Muscle of arm (tissue), 14 donors: ENCODE data around the gene MEIS3. TPM values are rescaled to one million over a fixed set of nuclear protein-coding genes. Genes with fewer than 3 reads are reported as not detected.

Experiments used
- DNase-seq: peaks from one replicate; pipeline ENCODE4 v3.0.0-alpha.2; 2013
- long read RNA-seq, 11 donors: transcript quantifications; one replicate each; lab custom pipeline, GENCODE V29; 2026
- polyA plus RNA-seq, 12 donors: library from polyadenylated mRNA; unstranded; fragments of 120-200 nt; gene quantifications; one replicate each; pipeline ENCODE4 v1.2.1, GENCODE V29; 2013; ENCODE audit not compliant: insufficient read length in 12 of 12

Gene MEIS3
- polyA plus RNA-seq, result 10 to 100 TPM in 2 of 12 donors, 1 to 10 TPM in 8, not detected in 2; 5.1 to 17.8 (median 7.8) TPM
- long read RNA-seq, donor 1, partial matches to known transcripts, result 0 of 7 reads
- long read RNA-seq, donor 1, other reads (novel, unspliced or antisense), result 0 of 7 reads
- long read RNA-seq, donor 2, result 0 reads
- long read RNA-seq, donor 3, result 0 reads
- long read RNA-seq, donor 4, partial matches to known transcripts, result 0 of 1 reads
- long read RNA-seq, donor 4, other reads (novel, unspliced or antisense), result 0 of 1 reads
- long read RNA-seq, donor 5, partial matches to known transcripts, result 0 of 2 reads
- long read RNA-seq, donor 5, other reads (novel, unspliced or antisense), result 0 of 2 reads
- long read RNA-seq, donor 6, result 0 reads
- long read RNA-seq, donor 7, partial matches to known transcripts, result 0 of 1 reads
- long read RNA-seq, donor 7, other reads (novel, unspliced or antisense), result 0 of 1 reads
- long read RNA-seq, donor 8, partial matches to known transcripts, result 0 of 1 reads
- long read RNA-seq, donor 8, other reads (novel, unspliced or antisense), result 0 of 1 reads
- long read RNA-seq, donor 9, partial matches to known transcripts, result 0 of 2 reads
- long read RNA-seq, donor 9, other reads (novel, unspliced or antisense), result 0 of 2 reads
- long read RNA-seq, donor 10, partial matches to known transcripts, result 0 of 1 reads
- long read RNA-seq, donor 10, other reads (novel, unspliced or antisense), result 0 of 1 reads
- long read RNA-seq, donor 11, partial matches to known transcripts, result 0 of 3 reads
- long read RNA-seq, donor 11, other reads (novel, unspliced or antisense), result 0 of 3 reads

DNA sequence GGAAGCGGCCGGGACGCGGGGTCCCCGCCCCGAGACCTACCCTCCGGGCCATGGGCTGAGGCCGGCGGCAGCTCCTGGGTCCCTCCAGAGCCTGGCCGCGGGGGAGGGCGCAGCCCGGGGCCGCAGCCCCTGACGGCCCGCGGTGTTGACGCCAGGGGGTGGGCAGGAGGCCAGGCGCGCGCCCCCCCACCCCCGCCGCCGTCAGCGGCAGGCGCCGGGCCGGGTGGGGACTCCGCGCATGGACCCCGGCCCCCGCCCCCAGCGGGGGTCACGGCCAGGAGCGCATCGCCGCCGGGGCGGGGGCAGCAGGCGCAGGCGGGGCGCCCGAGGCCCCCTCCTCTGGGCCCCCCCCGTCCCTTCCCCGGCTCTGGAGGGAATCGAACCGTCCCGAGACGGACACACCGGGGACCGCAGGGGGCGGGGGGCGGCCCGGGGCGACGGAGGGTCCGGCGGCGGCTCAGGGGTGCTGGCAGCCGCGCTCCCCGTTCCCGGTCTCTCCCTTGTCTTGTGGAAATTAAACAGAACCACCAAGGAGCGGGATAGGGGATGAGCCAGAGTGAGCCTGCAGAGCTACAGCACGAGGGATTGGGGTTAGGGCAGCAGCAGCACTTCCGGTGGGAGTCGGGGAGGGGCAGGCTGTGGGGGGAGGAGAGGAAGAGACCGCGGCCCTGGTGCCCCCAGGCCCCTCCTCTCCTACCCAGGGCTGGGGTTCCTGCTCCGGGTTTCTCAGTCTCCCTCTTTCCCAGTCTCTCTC is at the start of gene MEIS3:
MEIS3 (minus strand) TSS at position 498 of the 754 bp plus-strand sequence; CDS start at position 52, 446 bp downstream.
- no peak for DNase-seq

DNA sequence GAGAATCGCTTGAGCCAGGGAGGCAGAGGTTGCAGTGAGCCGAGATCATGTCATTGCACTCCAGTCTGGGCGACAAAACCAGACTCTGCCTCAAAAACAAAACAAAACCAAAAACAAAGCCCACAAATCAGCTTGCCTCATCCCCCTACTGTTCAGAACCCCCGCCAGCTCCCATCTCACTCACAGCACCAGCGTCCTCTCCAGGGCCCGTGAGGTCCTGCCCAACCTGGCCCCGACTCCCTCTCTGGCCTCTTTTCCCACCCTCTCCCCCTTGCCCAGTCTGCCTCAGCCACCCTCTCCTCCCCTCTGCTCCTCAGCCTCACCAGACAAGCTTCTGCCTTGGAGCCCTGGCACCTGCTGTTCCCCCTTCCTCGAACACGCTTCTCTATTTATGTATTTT is 48.6 kb upstream of the MEIS3 start:
- no peak for DNase-seq

DNA sequence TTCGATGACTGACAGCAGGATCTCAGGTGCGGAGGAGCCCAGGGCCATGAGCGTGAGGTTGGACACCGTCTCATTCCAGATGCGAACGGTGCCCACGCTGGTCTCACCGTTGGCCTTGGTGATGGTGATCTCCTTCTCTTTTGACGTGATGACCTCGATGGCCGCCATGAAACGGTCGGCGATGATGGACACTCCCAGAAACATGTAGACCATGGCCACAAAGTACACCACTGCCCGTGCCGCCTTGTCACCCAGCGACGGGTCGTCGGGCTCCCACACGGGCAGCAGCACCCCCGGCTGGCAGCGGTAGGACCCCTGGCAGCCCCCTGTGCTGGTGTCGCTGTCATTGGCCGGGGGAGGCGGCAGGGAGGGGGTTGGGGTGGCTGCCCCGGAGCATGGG is 46.6 kb upstream of the MEIS3 start:
- DNase-seq, result no peak

DNA sequence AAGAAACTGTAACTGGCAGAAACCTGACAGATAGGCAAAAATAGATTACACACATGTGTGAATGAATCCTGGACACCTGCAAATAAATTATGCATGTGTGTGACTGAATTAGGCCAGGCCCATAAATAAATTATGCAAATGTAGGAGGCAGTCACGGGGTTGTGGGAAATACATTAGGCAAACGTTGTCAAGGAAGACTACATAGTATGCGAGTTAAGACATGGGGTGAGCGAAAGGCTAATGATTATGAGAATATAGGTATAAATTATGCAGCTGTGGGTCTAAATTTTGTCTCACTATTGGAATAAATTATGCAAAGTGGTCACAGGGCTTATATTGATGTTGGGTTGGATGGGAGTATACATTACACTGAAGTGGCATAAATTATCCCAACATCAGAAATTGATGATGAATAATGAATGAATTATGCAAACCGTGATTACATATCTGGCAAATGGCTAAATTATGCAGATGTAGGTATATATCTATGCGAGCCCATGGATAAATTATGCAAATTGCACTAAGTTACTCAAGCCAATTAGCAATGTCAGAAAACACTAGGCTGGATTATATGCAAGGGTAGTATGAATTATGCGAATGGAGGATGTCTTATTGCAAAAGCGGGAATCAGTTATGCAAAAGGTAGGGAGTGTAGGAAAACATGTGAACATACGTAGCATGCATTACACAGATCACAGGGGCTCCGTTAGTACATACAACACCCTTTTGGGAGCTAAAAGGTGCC is 45.5 kb upstream of the MEIS3 start:
- DNase-seq, result no peak

DNA sequence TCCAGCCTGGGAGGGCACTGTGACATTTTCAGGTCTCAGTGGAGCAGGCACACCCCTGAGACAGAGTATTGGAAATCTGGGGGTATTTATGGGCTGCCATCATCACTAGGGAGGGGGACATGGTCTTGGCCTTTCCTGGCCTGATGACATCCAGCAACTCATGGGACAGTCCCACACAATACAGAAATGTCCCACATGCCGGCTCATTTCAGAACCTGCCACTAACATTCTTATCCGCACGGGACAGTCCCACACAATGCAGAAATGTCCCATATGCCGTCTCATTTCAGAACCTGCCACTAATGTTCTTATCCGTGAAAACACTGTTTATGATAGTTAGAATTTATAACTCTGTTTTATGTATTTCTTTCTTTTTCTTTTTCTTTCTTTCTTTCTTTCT is 42.5 kb upstream of the MEIS3 start:
- DNase-seq, result no peak

DNA sequence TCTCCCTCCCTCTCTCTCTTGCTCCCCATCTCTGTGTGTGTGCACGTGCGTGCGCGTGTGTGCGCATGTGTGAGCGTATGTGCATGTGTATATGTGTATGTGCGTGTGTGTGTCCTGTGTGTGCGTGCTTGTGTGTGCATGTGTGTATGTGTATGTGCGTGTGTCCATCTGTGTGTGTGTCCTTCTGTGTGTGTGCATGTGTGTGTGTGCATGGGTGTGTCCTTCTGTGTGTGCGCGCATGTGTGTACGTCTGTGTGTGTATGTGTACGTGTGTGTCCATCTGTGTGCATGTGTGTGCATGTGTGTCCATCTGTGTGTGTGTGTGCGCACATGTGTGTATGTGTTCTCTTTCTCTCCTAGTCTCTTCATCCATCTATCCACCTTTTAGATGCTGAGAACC is 40.1 kb upstream of the MEIS3 start:
- no peak for DNase-seq

DNA sequence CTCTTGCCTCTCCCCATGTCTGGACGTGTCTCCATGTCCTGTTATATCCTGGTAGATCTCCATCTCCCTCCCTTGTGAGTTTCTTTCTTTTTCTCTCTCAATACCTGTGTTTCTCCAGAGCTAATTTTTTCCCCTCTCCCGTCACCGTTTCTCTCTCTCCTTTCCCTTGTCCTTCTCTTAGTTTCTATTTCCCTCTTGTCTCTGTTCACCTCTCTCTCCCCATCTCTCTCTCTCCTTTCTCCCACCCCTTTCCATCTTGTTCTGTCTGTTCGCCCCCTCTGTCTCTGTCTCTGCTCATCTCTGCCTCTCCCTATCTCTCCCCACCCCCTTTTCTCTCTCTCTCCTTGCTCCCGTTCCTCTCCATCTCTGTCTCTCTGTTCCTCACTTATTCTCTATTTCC is 39.3 kb upstream of the MEIS3 start:
- DNase-seq, result no peak

DNA sequence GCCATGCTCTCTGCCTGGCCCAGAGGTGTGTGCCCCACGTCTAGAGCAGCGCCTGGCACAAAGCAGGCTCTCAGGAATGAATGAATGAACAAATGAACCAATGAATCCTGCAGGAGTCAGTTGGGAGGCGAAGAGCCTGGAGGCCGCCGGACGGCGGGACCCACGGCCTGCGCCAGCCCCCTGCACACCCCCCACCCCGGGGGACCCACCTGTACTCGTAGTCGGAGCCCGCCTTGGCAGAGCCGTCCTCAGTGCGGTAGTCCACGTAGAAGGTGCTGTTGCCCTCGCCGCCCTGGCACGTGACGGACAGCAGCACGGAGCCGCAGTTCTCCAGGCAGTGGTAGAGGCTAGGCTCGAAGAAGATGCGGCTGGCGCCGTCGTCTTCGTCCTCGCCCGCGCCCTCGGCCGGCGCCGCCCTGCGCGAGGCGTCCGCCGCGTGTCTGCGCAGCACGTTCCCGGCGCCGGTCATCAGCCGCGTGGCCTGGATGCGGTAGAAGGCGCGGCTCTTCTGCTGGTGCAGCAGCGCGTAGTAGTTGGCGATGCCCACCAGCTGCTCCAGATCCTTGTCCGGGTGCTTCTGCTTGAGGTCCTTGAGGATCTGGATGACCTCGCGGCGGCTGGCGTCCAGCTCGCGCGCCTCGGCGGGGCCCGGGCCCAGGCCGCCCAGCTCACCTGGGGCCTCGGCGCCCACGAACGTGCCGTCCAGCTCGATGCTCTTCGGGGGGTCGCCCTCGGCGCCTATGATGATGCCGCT is 37.6 kb upstream of the MEIS3 start:
- no peak for DNase-seq

DNA sequence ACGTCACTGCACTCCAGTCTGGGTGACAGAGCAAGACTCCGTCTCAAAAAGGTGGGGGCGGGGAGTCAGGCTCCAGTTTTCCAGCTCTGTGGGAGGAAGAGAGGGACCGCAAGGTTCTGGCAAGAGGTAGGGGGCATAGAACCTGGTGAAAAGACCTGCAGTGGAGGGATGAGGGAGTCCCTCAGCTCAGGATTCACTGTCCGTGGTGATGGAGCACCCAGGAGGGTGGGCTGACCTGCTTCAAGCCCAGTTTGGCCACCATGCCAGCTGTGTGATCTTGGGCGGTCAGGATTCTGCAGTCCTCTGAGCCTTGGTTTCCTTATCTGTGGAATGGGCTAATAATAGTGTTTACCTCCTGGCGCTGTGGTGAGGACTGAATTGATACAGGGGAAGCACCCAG is 31.2 kb upstream of the MEIS3 start:
- no peak for DNase-seq

DNA sequence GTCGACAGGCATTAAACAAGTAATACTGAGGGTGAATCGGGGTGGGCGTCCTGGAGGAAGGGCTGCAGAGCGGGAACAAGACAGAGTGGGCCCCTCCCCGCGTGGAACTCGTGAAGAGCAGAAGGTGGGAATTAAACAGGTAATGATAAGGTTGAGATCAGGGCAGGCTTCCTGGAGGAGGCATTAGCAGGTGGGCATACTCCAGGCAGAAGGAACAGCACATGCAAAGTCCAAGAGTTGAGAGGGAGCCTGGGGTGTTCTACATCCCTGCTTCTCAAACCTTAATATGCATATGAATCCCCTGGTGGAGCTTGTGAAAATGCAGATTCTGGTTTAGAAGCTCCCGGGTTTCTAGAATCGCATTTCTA is 29.0 kb upstream of the MEIS3 start:
- DNase-seq, result no peak

DNA sequence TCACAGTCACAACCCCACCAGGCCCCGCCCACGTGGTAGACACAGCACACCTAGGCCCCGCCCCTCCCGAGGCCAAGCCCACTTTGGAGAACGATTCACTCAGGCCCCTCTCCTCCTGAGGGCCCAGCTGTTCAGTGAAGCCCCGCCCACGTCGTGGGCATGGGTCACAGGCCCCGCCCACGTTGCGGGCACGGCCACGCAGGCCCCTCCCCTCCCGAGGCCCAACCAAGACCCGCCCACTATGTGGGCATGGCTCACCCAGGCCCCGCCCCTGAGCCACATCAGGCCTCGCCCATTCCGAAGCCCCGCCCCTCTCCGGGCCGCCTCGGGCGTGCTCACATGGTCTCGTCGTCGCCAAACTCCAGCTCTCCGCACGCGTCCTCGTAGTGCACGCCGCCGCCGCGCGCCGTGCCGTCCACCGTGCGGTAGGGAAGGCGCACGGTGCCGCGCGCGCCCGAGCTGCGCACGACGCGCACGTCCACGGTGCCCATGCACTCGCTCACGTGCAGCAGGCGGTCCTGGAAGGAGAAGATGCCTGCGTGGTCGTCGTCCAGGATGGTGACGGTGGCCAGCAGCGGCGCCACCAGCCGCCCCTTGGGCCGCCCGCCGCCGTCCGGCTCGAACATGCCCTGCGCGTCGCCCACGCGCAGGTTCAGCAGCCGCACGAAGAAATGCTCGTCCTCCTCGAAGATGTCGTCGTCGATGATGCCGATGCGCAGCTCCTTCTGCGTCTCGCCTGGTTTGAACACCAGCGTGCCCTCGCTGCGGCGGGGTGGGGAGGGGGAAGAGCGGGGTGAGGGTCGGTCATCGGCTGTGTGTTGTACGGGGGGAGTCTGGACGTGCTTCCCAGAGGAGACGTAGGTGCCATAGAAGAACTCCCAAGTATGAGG is 28.4 kb upstream of the MEIS3 start:
- DNase-seq, result no peak

DNA sequence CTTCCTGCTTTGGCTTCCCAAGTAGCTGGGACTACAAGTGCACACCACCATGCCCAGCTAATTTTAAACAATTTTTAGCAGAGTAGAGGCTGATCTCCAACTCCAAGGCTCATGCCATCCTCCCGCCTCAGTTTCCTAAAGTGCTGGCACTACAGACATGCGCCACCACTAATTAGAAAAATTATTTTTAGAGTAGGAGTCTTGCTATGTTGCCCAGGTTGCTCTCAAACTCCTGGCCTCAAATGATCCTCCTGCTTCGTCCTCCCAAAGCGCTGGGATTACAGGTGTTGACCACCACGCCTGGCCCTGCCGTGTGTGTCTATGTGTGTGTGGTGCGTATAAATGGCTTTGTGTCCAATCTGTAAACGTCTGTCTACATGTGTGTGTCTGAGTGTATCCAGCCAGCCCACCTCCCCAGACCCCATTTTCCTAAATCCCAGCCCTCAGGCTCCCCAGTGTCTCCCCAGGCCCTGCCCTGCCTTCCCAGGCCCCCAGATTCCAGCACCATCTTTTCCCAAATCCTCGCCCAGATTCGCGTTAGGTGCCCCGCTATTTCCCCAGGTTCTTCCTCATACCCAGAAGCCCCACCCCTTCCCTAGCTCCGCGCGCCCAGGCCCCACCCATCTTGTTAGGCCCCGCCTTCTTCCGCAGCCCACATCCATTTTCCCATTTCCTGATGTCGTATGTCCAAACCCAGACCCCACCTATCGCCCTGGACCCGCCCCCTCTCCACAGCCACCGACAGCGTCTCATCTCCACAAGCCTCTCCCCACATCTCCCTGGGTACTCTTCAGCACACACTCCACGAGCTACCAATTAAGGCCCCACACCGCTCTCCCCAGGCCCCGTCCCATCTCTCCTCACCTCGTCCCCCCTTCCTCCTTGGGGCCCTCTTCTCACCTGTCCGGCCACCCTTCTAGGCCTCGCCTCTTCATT is 27.5 kb upstream of the MEIS3 start:
- no peak for DNase-seq

DNA sequence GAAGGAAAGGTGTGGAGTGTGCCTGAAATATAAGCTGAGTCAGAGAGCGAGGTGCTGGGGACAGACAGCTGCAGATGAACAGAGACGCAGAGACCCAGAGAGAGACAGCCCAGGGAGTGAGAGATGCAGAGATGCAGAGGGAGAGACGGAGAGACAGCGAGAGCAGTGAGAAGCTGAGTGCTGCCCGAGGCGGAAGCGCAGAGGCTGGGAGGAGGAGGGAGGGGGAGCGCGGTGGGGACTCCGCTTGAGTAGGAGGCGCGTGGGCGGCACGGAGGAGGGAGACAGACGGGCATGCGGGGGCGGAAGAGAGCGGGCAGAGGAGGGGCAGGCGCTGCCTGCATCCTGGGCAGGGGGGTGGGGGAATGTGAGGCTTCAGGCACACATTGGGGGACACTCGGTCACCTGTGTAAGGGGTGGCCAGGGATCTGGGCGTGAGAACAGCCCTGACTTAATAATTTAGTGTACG is 26.6 kb upstream of the MEIS3 start:
- no peak for DNase-seq

DNA sequence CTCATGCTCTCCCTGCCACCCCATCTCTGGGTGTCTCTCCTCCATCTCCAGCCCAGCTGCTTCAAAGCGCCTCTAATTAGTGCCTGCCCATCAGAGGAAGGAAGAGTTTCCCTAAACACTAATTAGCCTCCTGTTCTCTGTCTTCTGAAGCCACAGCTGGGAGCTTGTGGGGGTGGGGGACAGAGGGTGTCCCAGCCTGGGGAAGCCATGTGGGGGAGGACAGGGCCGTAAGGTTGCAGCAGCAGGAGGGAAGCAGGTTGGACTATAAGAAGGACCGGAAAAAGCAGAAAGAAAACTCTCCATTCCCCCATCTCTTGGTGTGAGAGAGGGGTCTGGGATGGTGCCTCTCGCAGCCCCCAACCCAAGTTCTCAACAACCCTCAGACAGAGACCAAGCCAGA is 26.2 kb upstream of the MEIS3 start:
- no peak for DNase-seq

DNA sequence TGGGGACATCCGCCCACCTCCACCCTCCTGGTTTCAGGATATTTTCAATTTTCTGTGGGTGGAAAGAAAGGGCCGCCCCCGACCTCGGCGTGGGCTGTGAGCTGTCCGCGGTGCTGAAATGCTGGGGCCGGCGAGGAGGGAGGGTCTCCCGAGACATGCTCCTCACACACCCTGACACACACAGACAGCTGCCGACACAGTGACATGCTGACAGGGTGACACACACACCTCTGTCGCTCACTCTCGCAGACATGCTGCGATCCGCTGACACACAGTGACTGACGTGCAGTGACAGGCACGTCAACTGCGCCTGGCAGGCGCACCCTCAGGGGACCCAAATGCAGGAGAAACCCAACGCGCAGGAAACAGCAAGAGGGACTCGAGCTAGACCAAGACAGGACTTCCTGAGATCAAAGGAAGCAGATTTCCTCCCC is 25.1 kb upstream of the MEIS3 start:
- no peak for DNase-seq

DNA sequence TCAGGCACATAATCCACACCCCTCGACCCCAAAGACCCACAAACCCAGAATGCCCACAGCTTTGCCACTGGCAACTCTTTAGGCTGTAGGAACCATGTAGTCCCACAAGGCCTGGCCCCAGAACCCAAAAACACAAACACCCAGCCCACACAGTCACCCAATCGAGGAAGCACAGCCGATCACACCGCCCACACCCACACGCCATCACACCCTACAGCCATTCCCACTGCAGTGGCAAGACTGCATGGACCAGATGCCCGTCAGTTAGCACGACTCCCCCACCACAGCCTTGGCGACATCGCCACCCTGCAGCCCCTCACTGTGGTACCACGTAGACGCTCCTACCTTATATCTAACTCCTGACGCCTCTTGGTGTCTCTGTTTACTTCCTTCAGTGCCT is 24.0 kb upstream of the MEIS3 start:
- no peak for DNase-seq

DNA sequence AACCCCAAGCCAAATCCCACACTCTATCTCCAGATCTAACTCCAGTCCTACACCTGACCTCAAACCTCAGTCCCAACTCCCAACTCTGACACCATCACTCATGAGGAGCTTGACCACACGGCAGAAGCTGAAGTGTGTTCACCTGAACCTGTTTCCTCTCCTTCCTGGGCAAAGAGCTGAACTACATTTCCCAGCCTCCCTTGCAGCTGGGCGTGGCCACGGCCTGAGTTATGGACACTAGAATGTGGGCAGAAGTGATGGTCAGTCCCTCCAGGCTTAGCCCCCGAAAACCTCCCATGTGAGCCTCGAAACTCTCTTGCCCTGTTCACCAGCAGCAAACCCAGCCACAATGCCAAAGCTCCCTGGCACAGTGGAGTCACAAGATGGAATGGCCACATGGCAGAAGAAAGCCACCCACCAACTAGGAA is 19.5 kb upstream of the MEIS3 start:
- DNase-seq, result no peak

DNA sequence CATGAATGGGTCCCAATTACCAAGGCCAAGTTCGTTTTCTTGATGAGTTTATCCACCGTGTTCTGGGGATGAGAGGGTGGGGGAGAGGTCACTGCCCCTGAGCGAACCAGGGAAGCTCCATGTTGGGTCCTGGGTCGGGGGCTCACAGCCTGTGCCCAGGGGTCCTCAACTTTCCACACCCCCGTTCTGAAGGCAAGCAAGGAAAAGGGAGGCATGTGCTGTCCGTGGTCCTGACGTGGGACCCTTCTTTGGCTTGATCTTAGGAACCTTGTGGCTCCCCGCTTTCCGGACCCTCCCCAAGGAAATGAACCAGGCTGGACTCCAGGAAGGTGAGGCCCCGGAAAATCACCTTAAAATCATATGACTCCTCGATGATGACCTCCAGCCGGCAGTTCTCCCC is 18.2 kb upstream of the MEIS3 start:
- DNase-seq, result no peak
